Left lobe of liver (tissue), 2 donors: ENCODE data around the gene ZGRF1. TPM values are rescaled to one million over a fixed set of nuclear protein-coding genes. Genes with fewer than 3 reads are reported as not detected.
A peak's percentile ranks its signal among the peaks of the same experiment; 100 is the strongest.
"Not testable (repeated sequence)": the region's sequence is repeated elsewhere in the genome, so short reads cannot be mapped to it uniquely, and the experiment has no call there.

ENCODE experiments used
- ATAC-seq: fragments of 200-7000 bp; cut with Tn5 transposase; one replicate; pipeline ENCODE4 v1.9.1; 2020; ENCODE audit warnings: mild to moderate bottlenecking, moderate library complexity
- DNase-seq: peaks from one replicate; pipeline ENCODE4 v3.0.0-alpha.2; 2020; ENCODE audit warnings: low spot score
- total RNA-seq: library from RNA; stranded (reverse); gene quantifications from one replicate; pipeline ENCODE4 v1.2.1, GENCODE V29; 2021
- donor health status: DM: no; HTN: no; CAD: no; lungs with moderate emphysema.
- donor health status: DM: no; HTN: yes; CAD: no.

ZGRF1 gene
- total RNA-seq, 1 donor from 2014 or later, result 1.7 TPM

- DNase-seq (no peak), ATAC-seq (no peak)
These were observed 9.0 kb upstream of the ZGRF1 start for GRCh38 chr4:112645541-112646329.

GRCh38 chr4:112644595-112645535 lies 8.2 kb upstream of the ZGRF1 start:
- DNase-seq, ATAC-seq: not testable (repeated sequence)

GRCh38 chr4:112642526-112642925 lies 5.8 kb upstream of the ZGRF1 start:
- no peak for ATAC-seq
- no peak for DNase-seq

DNA sequence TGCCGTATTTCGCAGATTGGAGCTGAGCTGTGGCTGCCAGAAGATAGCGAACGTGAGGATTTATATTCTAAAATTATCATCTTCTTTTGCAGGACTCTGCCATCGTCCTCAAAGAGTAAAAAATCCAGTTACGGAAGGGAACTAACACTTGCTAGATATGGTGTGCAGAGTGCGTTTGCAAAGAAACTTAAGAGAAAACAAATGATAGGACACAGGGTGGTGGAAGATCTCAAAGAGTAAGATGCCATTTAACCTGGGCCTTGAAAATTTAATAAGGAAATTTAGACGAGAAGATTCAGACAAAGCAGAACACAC lies 800 bp upstream of the ZGRF1 start:
- no peak for ATAC-seq
- no peak for DNase-seq

GRCh38 chr4:112633477-112634235 lies 3.1 kb downstream of the ZGRF1 start:
- DNase-seq, result no peak
- no peak for ATAC-seq

GRCh38 chr4:112626228-112626627 lies 10.5 kb downstream of the ZGRF1 start:
- DNase-seq (no peak), ATAC-seq (no peak)

GRCh38 chr4:112616984-112617383 lies 19.7 kb downstream of the ZGRF1 start:
- ATAC-seq, result no peak
- DNase-seq, result no peak

- ATAC-seq, DNase-seq: not testable (repeated sequence)
These were observed 23.9 kb downstream of the ZGRF1 start for GRCh38 chr4:112612814-112613213.

DNA sequence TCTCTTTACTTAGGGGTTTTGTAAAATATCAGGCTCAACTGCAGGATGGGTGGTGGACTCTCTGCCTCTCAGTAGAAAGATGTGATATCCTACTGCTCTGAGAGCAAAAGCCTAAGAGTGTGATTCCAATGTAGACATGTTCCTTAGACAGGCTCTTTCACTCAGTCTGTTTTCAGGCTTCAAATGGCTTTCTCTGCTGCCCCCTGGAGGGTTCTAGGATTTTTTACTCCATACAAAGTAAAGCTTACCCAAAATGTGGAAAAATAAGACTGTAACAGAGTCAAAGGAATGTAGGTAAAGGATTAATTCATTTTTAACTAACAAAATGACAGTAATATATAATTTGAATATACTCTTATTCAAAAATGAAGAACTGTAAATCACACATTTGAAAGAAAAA lies 32.1 kb downstream of the ZGRF1 start:
- ATAC-seq (peak; percentile 91), DNase-seq (no peak)

- no peak for DNase-seq
- no peak for ATAC-seq
These were observed 41.7 kb downstream of the ZGRF1 start for GRCh38 chr4:112594993-112595392.

GRCh38 chr4:112593438-112594133 lies 43.1 kb downstream of the ZGRF1 start:
- DNase-seq (no peak), ATAC-seq (no peak)

GRCh38 chr4:112592717-112593116 lies 44.0 kb downstream of the ZGRF1 start:
- no peak for DNase-seq
- no peak for ATAC-seq

GRCh38 chr4:112591593-112591992 lies 45.1 kb downstream of the ZGRF1 start:
- ATAC-seq, result no peak
- DNase-seq, result no peak

- no peak for DNase-seq
- no peak for ATAC-seq
These were observed 47.5 kb downstream of the ZGRF1 start for GRCh38 chr4:112589206-112589605.

GRCh38 chr4:112585977-112586736 lies 50.6 kb downstream of the ZGRF1 start:
- ATAC-seq (no peak), DNase-seq (no peak)

DNA sequence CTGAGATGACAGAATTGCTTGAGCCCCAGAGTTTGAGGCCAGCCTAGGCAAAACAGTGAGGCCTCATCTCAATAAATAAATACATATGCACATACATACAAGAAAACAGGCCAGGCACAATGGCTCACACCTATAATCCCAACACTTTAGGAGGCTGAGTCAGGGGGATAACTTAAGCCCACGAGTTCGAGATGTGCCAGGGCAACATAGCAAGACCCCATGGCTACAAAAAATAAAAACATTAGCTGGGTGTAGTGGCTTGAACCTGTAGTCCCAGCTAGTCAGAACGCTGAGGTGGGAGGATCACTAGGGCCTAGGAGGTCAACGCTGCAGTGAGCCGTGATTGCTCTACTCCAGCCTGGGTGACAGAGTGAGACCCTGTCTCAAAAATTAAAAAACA lies 69.2 kb downstream of the ZGRF1 start:
- ATAC-seq (no peak), DNase-seq (no peak)

DNA sequence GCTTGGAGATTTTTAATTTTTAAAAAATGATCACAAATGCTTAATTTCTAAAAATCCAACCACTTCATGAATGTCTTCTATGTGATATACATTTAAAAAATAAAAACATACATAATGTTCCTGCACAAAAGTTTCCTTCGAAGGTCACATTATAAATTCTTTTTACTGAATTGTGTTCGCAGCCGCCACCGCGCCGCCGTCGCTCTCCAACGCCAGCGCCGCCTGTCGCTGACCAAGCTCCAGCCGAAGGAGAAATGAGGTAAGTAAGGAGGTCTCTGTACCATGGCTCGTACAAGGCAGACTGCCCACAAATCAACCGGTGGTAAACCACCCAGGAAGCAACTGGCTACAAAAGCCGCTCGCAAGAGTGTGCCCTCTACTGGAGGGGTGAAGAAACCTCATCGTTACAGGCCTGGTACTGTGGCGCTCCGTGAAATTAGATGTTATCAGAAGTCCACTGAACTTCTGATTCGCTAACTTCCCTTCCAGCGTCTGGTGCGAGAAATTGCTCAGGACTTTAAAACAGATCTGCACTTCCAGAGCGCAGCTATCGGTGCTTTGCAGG lies 71.9 kb downstream of the ZGRF1 start:
- DNase-seq (no peak), ATAC-seq (no peak)

DNA sequence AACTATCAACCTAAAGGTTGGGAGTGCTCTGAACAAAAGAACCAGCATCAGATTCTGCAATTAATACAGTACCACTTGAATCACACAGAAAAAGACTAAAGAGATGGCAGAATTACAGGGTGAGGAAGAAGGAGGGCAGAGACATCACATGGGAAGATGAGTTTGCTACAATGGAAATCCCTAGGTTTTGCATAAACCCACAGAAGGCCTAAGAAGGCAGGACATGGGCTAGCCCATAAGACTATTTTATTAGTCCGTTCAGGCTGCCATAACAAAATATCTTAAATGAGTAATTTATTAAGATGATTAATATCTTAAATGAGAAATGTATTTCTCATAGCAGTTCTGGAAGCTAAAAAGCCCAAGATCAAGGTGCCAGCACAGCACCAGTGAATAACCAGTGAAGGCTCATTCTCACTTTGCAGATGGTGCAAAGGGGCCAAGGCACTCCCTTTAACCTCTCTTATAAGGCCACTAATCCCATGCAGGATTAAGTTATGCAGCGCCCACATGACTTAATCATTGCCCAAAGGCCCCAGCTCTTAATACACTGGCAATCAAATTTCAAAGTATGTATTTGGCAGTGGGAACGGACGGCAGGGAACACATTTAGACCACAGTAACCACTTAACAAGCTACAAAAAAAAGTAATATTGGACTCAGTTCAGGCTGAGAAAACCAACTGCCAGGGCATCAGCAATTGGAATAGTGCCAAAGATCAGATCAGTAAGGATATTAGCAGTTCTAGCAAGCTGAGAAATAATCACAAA lies 73.1 kb downstream of the ZGRF1 start:
- DNase-seq, result no peak
- no peak for ATAC-seq
